ENCODE measurements around the gene GPR161.
"Not testable (repeated sequence)": the region's sequence is repeated elsewhere in the genome, so short reads cannot be mapped to it uniquely, and the experiment has no call there.

Gene GPR161

GRCh38 chr1:168136709-168137514, at the start of gene GPR161:
Gene GPR161 (minus strand): TSS chr1:168136930. CDS start chr1:168104850, 32,080 bp downstream.
- no peak for DNase-seq

DNA sequence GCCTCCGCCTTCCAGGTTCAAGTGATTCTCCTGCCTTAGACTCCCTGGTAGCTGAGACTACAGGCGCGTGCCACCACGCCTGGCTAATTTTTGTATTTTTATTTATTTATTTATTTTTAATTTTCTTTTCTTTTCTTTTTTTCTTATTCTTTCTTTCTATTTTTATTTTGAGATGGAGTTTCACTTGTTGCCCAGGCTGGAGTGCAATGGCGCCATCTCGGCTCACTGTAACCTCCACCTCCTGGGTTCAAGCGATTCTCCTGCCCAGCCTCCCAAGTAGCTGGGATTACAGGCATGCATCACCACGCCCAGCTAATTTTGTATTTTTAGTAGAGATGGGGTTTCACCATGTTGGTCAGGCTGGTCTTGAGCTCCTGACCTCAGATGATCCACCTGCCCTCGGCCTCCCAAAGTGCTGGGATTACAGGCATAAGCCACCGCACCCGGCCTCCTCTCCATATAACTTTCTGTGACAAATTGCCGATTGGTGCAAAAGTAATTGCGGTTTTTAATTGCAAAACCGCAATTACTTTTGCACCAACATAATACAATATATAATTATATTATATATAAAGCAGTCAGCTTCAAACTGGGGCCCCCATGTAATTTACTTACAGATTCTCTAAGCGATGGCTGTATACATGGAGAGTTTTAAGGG, 44.5 kb upstream of the GPR161 start:
- not testable (repeated sequence) for DNase-seq

- DNase-seq = peak in 1 of 2 donors; percentile 4
Measured at GRCh38 chr1:168180148-168180524, 43.4 kb upstream of the GPR161 start.

DNA sequence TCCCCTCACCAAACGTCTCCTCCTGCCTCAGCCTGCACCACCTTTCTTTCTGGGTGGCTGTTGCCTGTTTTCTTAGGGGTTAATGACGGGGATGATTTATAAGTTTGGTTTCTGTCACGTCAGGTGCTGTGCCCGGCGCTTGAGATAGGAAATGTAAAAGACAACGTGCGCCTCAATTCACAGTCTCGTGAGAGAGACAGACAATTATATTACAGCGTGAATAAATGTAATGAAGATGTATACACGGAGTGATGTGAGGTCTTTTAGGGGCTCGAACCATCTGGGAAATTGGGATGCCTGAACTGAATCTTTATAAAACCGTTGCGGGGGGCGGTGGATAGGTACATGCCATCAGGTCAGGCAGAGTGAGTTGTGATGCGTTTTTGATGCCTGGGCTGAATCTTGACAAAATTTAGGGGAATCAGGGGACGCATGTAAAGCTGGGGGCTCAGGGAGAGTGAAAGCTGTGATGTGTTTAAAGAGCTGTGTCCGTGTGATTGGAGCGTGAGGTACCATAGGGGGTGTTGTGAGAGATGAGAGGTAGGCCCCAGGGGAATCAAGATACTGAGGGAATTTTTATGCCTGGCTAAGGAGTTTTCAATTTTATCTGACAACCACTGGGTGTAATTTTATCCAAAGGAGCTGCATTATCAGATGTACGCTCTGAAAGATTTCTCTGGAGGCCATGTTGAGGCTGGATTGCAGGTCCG, 42.9 kb upstream of the GPR161 start:
- no peak for DNase-seq

DNA sequence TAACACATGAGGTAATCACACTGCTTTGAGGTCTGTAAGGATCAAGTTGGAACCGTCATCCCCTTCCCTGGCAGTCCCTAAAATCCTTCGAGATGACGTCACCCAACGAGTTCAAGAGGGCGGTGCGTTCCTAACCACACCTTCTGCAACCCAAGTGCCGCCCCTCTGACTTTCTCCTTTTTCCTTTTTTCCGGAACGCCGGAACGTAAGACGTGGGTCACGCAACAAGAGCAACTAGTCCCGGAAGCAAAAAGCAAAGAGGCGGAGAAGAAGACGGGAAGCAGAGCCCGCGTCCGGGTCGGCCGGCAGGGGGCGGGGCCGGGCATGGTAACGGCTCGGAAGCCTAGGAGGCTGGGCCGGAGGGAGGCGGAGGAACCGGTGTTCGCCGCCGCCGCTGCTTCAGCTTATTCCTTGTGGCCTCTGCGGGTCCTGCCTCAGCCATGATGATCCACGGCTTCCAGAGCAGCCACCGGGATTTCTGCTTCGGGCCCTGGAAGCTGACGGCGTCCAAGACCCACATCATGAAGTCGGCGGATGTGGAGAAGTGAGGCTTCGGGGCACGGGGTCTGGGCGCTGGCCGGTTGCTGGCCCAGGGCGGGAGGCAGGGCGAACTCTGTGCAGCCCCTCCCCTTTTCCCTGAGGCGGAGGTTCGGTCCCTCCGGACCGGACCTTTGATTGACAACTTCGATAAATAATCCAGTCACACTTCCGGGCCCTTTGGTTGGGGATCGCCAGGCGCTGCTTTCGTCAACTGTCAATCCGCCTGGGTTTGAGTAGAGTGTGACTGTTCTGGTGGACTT, 42.1 kb upstream of the GPR161 start, which contains the start of gene TIPRL:
Gene TIPRL (plus strand): TSS at position 325 of the 800 bp plus-strand sequence. CDS start 116 bp downstream, at position 441.
- peak; percentile 93 to 94 for DNase-seq

DNA sequence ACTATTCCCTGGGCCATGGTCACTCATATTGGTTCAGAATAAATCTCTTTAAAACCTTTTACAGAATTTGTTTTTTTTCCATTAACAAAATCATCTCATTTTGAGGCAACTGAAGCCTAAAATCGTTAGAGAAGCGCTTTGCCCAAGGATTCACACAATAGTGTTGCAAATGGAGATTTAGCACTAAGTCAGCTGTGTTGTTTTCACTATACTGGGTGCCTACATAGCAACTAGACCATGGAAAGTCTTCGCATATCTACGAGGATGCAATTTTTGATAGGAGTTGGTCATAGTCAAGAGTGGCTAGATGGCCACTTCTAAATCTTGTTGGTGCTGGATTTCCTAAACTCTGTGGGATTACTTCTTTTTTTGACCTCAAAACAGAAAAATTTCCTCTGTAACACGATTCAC, 41.5 kb upstream of the GPR161 start:
- DNase-seq = no peak

GRCh38 chr1:168172250-168172915, 35.7 kb upstream of the GPR161 start:
- no peak for DNase-seq

DNA sequence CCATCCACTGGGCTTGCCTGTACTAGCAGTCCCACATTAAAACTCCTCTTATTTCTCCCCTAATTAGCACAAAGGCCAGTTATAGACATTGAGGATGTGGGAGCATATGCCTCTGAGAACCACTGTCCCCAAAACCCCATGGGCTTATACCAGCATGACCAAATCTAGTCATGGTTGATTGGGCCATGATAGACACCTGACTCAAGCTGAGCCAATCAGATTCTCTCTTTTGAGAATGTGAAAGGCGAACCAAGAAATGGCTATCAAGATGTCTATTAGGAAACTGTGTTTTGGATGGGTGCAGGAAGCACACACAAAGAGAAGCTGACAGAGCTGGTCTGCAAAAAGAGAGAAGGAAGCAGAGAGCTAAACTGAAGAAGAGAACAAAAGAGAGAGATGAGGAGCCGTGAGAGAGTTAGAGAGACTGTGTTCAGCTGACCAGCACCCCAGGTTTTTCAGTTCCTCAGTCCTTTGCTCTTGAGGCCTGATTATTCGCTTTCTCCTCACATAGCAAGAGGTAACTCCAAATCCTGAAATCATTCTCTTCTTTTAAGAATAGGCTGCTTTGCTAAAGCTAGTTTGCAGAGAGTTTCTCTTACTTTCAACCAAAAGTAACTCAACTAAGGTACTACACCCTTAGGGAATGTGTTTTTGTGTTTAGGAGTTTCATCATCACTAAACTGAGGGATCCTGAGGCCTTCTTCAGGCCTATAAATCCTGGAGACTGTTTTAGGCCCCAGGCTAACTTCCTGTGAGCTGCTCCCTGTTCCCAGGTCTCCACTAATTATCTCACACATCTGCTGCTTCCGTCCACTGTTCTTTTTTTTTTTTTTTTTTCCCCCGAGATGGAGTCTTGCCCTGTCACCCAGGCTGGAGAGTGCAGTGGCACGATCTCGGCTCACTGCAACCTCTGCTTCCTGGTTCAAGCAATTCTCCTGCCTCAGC, 34.1 kb upstream of the GPR161 start:
- no peak for DNase-seq

GRCh38 chr1:168167806-168168205, 31.1 kb upstream of the GPR161 start:
- no peak for DNase-seq

GRCh38 chr1:168164771-168165170, 28.0 kb upstream of the GPR161 start:
- DNase-seq = no peak

DNA sequence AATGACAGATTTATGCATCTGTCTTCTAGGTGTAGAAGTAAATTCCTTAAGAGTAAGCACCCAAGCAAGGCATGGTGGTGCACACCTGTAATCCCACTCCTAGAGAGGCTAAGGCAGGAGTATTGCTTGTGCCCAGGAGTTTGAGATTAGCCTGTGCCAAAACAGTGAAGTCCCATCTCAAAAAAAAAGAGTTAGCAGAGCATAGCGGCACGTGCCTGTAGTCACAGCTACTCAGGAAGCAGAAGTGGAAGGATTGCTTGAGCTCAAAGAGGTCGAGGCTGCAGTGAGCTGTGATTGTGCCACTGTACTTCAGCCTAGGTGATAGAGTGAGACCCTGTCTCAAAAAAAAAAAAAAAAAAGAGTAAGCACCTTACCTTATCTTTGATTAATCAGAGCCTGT, 26.9 kb upstream of the GPR161 start:
- no peak for DNase-seq

DNA sequence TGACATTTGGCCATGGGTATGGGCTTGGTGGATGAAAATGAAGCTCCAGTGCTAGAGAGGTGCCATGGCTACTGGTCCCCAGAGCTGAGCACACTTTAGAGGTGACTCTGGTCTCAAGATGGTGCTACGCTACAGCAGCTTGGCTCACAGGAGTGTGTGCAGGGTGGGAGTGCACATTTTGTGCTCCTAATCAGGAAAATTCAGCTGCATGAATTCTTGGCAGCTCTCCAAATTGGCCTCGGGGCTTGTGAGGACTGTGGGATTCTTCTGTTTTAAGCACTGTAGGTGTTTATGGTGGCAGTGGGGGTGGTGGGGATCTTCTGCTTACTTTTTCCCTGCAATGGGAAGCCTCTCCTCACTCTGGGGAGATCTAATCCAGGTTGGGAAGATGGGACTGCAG, 24.7 kb upstream of the GPR161 start:
- DNase-seq = no peak

GRCh38 chr1:168159979-168160378, 23.2 kb upstream of the GPR161 start:
- no peak for DNase-seq

- no peak for DNase-seq
Measured at GRCh38 chr1:168159251-168159650, 22.5 kb upstream of the GPR161 start.

DNA sequence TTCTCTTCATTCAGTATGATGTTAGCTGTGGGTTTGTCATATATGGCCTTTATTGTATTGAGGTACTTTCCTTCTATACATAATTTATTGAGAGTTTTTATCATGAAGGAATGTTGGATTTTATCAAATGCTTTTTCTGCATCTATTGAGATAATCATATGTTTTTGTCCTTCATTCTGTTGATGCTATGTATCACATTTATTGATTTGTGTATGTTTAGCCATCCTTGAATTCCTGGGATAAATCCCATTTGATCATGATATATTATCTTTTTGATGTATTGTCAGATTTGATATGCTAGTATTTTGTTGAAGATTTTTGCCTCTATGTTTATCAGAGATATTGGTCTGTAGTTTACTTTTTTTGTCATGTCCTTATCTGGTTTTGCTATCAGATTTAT, 20.9 kb upstream of the GPR161 start:
- no peak for DNase-seq

- DNase-seq = no peak
Measured at GRCh38 chr1:168155910-168156309, 19.2 kb upstream of the GPR161 start.

GRCh38 chr1:168154707-168155106, 18.0 kb upstream of the GPR161 start:
- not testable (repeated sequence) for DNase-seq

GRCh38 chr1:168151935-168152334, 15.2 kb upstream of the GPR161 start:
- no peak for DNase-seq

DNA sequence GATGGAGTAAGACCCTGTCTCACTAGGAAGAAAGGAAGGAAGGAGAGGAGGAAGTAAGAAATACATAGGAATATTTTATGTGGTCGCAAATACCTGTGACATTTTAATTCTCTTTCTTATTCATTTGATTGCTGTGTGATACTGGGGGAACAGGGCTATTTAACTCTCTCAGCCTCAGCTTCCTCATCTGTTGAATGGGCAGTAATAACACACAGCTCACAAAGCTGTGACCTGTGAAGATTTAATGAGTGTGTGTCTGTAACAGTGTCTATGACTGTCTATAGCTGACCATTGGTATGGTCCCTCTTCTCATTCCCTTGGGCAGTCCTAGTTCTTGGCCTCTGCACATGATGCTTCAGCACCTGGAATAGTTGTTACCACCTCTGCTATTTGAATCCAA, 13.6 kb upstream of the GPR161 start:
- DNase-seq = no peak

DNA sequence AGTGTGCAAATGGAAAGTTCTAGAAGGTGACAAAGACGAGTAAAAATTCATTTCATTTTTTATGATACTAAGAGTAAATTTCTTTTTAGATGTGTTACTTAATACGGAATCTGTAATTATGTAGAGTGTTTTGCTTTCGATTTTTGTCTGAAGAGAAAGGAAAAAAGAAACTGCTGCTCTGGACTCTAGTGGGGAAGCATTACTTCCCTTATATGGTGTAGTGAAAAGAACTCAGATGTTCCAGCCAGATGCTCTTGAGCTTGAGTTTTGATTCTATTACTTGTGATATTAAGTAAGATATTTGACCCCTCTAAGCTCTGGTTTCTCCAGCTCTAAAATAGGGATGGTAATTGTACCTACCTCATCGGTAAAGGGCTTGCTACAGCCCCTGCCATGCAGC, 12.2 kb upstream of the GPR161 start:
- DNase-seq = no peak

DNA sequence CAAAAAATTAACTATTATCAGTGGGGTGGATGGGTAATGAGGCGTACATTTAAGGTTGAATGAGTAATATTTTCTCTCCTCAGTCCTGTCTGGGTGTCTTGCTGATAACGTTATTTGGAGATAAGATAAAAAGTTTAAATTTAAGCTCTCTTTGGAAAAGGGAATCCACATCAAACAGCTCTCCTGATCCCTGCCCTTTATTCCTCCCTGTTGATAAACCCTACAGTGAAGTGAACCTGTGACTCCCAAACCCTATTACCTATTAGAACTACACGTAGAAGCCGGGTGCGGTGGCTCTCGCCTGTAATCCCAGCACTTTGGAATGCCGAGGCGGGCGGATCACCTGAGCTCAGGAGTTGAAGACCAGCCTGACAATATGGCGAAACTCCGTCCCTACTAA, 9.9 kb upstream of the GPR161 start:
- DNase-seq = no peak
